GM18505 (cell line): ENCODE results near the gene DCP1B.

Source experiments
- ATAC-seq: cut with Tn5 transposase; IDR thresholded peaks from one replicate; pipeline ENCODE4 v1.9.1; 2021; ENCODE audit not compliant: unreplicated experiment
- POLR2A ChIP-seq: IDR thresholded peaks from 4 replicates; pipeline ENCODE4 v1.6.1; 2011; ENCODE audit warnings: borderline replicate concordance; ENCODE audit not compliant: insufficient read depth, insufficient read length; ENCODE audit errors: extremely low read depth

The DCP1B gene

DNA sequence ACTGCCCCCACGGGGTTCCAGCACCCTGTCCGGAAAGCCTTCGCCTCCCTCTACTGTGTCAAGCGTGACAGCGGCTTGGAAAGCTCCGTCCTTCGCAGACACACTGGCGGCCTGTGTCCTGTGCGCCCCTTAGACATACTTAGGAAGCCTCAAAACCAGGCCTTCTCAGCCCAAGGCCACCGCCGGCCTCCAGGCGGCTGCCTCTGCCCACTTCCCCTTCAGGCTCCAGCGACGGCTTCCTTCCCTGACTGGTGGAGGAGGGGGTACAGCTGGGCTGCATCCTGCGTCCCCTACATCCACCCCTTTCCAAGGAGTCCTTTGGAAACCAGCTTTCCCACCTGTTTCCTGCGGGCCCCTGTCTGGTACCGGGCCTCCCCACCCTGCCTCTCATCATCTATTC is 83.3 kb downstream of the DCP1B start:
- no peak for ATAC-seq
- no peak for TF ChIP-seq POLR2A

DNA sequence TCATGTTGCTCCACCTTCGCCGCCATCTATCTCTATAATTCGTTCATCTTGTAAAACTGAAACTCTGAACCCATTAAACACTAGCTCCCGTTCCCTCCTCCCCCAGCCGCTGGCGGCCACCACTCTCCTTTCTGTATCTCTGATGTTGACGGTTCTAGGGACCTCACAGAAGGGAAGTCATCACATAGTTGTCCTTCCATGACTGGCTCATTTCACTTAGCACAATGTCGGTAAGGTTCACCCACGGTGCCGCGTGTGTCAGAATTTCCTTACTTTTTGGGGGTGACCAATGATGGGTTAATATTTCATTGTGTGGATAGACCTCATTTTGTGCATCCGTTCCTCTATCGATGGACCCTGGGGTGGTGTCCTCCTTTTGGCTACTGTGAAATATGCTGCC is 83.8 kb downstream of the DCP1B start:
- ATAC-seq = no peak
- TF ChIP-seq POLR2A = no peak

DNA sequence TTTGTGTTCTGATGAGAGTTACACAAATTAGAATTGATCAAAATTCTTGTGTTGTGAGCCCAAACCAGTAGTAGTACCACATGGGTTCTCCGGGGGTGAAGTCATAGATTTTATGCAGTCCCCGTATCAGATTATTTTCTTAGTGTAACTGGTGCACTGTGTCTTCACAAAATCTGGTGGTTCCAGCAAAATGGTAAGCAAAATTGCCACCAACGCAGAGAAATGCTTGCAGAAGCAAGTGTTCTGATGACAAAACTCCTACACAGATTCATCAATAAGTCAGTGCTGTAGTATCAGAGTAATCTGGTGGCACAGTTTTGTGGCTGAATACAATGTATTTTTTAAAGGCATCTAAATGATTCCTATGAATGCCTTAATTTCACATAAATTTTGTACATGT is 84.5 kb downstream of the DCP1B start:
- no peak for TF ChIP-seq POLR2A
- ATAC-seq = no peak

DNA sequence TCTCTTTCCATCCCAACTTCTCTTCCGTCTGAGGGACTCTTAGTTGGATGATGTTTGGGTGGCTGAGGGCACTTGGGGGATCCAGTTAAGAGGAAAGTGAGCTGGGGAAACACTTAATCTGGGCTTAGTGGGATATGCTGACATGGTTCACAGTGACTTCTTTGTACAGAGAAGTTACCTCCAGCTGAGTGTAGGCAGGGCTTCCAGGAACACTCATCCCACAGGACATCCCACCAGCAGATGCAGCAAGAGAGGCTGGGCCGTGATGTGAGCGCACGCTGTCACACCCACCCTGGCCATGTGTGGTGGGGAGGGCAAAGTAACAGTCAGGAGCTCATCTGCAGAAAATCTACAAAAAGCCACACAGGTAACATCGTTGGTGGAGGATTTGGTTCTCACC is 85.0 kb downstream of the DCP1B start:
- TF ChIP-seq POLR2A = no peak

DNA sequence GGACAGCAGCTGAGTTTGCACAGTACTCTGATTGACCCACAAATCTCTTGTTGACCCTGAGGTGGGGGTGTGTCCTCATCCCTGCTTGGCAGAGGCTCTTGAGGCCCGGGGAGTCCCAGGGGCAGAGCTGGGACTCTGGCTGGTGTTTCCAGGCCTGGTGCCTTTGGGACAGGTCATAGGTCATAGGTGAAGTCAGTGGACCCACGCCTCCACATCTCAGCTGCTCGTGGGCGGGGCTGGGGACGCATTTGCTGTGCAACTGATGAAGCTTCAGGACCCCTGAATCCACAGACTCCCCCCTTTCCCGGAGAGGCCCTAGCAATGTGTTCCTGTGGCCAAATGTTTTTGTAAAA is 85.4 kb downstream of the DCP1B start:
- TF ChIP-seq POLR2A = no peak
- no peak for ATAC-seq

More for the DNA sequence above, 85.0 kb downstream of the DCP1B start:
- ATAC-seq = no peak

DNA sequence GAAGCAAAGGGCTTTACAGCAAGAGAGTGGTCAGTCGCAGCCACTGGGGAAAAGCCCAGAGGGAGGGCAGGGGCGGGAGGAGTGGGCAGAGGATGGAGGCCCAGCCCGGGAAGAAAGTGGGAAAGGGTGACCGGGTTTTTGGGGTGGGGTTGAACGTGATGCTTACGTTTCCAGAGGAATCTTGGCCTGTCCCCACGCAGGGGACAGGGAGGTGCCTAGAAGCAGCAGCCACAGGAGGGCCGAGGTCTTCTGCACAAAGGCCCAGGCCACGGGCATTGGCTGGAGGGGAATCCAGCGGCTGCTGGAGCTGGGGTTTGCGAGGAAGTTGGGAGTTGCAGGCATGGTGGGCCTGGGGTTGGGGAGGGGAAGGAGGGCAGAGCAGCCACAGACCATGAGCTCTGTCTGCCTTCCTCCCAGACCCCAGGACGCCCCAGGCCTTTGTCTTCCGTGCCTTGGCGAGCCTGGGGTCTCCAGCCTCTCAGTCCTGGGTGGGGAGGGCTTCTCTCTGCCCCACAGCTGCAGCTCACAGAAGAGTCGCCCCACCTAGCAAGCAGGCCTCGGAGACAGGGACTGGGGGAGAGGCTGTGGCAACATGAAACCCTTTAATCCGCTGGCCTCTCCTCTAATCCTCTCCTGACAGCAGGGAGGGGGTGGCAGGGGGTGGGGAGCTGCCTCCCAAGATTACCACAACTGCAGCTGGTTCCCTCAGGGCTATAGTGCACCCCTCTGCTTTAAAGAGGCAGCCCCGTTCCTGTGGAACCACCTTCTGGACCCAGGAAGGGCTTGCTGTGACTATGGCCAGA is 86.0 kb downstream of the DCP1B start, which contains the start of gene CACNA2D4:
TSS of gene CACNA2D4 (minus strand) at position 572 of the 803 bp plus-strand sequence. CDS start at position 393, 179 bp downstream.
- TF ChIP-seq POLR2A = no peak
- ATAC-seq = no peak

DNA sequence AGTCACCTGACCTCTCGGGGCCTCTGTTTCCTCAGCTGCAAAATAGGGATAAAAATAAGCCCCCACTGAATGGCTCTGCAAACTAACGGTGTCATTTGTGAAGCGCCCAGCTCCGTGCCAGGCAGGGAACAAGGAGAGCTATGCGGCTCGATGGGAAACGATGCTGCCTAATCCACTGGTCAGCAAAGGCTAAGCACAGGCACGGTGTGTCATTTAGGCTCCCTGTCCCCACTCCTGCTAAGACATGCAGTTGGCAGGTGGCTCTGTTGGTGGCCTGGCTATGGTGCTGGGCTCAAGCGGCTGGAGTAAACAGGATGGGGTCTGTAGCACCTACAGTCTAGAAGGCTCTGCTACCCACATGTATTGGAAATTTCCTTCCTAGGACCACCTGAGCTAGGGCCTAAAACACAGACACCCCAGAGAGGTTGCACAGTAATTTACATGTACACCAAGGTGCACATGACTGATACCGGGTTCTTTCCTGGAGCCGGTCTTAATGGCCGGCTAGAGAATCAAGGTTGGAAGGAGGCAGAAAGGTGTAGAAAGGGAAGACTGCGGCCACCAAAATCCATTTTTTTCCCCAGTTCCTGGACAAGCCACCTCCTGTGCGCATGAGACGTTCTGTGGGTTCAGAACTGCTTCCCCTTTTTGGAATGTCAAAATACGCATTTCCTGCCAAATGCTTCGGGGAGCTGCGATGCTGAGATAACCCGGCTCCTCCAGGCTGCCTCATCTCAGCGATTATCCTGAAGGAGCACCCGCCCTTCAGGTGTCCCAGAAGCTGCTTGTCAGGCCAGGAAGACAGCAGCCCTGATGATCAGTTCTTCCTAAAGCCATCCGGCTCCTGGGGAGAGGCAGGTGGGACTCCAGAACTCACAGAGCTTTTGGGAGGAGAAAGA is 86.8 kb downstream of the DCP1B start:
- no peak for ATAC-seq
- TF ChIP-seq POLR2A = no peak

DNA sequence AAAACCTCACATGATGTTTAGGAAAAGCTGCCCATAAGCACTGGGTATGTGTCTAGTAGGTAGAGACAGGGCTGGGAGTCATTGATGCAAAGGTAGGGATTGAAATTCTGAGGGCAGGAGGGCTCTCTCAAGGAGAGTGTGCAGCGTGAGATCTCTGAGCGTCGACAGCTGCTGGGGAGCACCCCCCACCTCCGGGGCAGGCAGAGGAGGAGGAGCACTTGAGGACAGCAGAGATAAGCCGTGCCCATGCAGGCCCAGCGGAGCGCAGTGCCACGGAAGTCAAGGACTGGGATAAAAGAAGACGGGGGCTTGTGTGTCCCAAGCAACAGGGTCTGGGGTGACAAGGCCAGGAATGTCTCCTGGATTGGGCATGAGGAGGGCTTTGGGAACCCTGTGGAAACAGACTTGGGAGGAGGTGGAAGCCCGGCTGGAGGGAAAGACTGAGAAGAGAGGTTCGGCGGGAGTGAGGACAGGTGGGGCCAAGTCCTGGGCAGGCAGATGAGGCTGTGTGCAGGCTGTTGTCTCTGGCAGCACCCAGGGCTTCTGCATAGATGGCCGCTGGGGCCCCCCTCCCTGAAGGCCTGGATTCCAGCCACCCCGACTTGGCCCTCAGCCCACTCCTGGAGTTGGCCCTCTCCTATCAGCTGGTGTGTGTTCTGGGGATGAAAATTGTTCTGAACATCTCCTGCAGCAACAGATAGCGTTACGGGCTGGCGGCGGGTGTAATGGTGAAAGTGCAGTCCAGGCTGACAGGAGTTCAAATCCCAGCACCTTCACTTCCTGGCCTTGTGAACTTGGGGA is 87.7 kb downstream of the DCP1B start:
- no peak for ATAC-seq
- no peak for TF ChIP-seq POLR2A

DNA sequence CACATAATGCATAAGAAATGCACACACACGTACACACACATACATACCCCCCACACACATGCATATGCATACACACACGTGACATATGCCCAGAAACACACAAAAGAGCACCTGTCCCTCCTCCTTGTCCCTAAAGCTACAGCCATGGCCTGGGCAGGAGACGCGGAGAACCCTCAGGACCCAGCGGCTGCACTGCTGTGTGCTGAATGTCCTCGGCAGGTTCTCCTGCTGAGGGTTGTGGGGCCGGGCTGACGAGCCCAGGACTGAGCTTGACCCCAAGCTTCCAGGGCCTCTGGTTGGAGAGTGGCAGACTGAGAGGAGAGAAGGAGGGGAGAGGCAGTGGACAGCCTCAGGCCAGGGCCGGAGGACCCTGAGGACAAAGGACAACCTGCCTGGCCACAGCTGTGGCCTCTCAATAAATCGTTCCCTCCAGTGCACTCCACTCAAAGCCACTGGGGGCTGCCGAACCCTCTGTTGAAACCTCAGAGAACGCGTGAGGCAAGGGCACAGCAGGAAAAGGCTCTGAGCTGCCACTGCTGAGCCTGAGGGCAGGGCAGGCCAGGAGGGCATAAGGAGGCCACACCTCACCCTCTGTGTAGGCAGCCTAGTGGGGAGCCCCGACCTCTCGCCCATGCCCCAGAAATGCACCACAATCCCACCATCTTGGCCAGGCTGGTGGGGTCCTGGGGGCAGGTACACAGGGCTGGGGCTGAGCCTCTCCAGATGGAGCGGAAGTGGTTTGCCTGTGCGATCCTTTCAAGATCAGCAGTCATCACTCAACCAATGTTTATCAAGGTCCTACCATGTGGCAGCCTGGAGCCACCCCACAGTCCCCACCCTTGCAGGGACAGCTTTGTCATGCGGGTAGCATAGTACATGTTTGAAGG is 88.9 kb downstream of the DCP1B start:
- no peak for ATAC-seq
- no peak for TF ChIP-seq POLR2A

DNA sequence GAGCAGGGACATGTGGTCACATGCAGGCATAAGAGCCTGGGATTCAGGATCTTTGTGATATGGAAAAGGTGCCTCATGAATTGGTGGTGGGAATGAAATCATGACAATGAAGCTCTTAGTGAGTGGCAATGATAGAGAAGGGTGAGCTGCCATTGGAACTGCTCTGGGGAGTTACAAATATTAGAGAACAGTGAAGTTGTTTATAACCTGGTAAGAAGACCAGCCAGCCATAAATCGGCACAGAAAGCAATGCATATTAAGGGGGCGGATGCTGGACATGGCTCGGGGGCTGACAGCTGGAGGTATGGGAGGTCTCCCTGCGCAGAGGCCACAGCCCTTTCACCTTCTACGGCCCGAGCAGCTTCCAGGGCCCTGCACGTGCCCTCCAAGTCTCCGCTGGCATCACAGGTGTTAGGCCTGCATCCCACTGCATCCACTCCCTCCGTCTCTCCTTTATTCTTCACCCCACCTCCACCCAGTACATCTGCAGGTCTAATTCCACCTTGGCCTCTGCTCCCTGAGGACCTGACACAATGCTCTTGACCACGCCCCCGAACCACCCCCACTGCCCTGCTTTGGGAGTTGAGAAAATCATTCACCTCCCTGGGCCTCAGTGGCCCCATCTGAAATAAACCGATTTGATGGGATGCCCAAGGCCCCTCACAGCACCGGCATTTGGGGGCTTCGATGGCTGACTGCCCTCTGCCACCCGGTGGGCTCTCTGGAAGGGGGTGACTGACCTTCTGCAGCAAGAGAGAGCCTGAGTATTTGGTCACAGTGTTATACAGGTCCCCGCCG is 89.9 kb downstream of the DCP1B start:
- ATAC-seq = no peak
- no peak for TF ChIP-seq POLR2A

DNA sequence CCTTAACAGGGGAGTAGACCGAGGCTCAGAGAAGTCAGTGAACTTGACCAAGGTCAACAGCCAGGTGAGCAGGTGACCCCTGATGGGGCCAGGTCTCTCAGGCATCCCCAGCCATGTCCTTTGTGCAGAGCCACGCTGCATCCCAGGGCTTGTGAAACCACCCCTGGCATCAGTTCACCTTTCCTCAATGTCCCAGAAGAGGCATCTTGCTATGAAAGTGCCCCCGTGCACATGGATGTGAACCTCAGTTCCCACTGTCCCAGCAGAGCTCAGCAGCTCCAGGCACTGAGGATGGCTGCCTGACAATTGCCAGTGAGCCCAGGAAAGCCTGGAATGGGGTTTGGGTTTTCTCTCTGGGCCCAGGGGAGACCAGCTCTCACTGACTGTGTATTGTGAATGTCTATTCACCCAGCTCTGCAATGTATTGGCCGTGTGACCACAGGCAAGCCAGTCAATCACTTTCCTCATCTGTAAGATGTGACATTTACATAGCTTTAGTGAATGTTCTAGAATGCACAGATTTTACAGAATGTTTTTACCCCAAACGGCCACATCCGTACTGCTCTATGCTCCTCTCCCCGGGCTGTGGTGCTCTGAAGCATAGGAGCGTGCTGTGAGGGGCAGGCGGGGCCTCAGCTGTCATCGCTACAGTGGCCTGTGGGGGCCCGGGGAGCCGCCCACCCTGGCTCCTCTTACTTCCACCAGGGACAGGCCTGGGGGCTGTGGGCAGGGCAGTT is 90.7 kb downstream of the DCP1B start:
- no peak for ATAC-seq
- TF ChIP-seq POLR2A = no peak
